HG03280 (cell line): ENCODE results near the gene NAT10.

Experiments used
- ATAC-seq: cut with Tn5 transposase; IDR thresholded peaks from one replicate; pipeline ENCODE4 v1.9.1; 2021; ENCODE audit warnings: mild to moderate bottlenecking, moderate library complexity; ENCODE audit not compliant: unreplicated experiment

The NAT10 gene

GRCh38 chr11:34148504-34149165, 43.2 kb downstream of the NAT10 start:
- no peak for ATAC-seq

- ATAC-seq = no peak
Observed at GRCh38 chr11:34149274-34149673, 43.8 kb downstream of the NAT10 start.

GRCh38 chr11:34149786-34150185, 44.4 kb downstream of the NAT10 start:
- ATAC-seq = no peak

- ATAC-seq = no peak
Observed at GRCh38 chr11:34150494-34151151, 45.2 kb downstream of the NAT10 start.

- no peak for ATAC-seq
Observed at GRCh38 chr11:34151166-34151565, 45.7 kb downstream of the NAT10 start.

- ATAC-seq = no peak
Observed at GRCh38 chr11:34151916-34152845, 46.8 kb downstream of the NAT10 start.

- no peak for ATAC-seq
Observed at GRCh38 chr11:34154059-34154875, 48.8 kb downstream of the NAT10 start.

GRCh38 chr11:34155057-34155756, 49.8 kb downstream of the NAT10 start:
- no peak for ATAC-seq

GRCh38 chr11:34155757-34156062, 50.3 kb downstream of the NAT10 start:
- ATAC-seq = no peak

- no peak for ATAC-seq
Observed at GRCh38 chr11:34157163-34157562, 51.7 kb downstream of the NAT10 start.

- no peak for ATAC-seq
Observed at GRCh38 chr11:34158661-34159060, 53.2 kb downstream of the NAT10 start.

- ATAC-seq = no peak
Observed at GRCh38 chr11:34160049-34160721, 54.8 kb downstream of the NAT10 start.

- ATAC-seq = no peak
Observed at GRCh38 chr11:34160791-34161190, 55.4 kb downstream of the NAT10 start.

GRCh38 chr11:34161361-34161760, 55.9 kb downstream of the NAT10 start:
- ATAC-seq = no peak

- no peak for ATAC-seq
Observed at GRCh38 chr11:34161812-34162492, 56.5 kb downstream of the NAT10 start.

GRCh38 chr11:34162493-34162820, 57.0 kb downstream of the NAT10 start:
- ATAC-seq = no peak

GRCh38 chr11:34162856-34163255, 57.4 kb downstream of the NAT10 start:
- ATAC-seq = no peak

- ATAC-seq = no peak
Observed at GRCh38 chr11:34165121-34165520, 59.7 kb downstream of the NAT10 start.

GRCh38 chr11:34165786-34166555, 60.5 kb downstream of the NAT10 start:
- no peak for ATAC-seq
